Inflammatory macrophage treated with lipopolysaccharide for 4 hours (primary cell): ENCODE results near the gene NEUROD1.

ENCODE experiments used
- DNase-seq: peaks from one replicate; pipeline ENCODE4 v3.0.0-alpha.2; 2020

The NEUROD1 gene

DNA sequence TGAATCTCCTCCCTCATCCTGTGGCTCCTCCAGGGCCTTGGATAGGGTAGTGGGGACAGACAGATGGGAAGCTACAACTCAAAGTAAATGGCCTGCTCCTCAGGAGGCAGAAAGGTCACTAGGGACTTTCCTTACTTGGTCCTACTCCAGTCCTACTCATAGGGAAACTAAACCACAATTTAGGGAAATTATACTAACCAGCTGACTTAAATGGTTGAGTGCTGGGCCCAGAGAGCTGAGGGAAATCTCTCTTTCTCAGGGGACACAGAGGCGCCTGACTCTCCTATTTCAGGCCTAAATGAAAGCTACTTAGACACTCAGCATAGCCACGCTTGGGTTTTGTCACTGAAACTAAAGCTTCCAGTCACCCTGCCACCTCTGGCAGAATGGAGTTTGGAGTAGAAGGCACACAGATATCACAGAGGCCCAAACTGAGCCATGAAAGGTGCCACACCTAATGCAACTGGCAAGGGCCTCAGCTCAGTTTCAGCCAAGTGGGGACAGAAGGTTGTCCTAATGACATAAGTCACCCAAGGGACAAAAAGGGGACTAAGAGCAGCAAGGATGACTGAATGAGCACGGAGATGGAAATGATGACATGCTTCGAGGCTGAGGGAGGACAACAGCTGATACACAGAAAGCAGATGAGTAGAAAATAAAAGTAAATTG, 47.5 kb downstream of the NEUROD1 start:
- DNase-seq = peak; percentile 64

DNA sequence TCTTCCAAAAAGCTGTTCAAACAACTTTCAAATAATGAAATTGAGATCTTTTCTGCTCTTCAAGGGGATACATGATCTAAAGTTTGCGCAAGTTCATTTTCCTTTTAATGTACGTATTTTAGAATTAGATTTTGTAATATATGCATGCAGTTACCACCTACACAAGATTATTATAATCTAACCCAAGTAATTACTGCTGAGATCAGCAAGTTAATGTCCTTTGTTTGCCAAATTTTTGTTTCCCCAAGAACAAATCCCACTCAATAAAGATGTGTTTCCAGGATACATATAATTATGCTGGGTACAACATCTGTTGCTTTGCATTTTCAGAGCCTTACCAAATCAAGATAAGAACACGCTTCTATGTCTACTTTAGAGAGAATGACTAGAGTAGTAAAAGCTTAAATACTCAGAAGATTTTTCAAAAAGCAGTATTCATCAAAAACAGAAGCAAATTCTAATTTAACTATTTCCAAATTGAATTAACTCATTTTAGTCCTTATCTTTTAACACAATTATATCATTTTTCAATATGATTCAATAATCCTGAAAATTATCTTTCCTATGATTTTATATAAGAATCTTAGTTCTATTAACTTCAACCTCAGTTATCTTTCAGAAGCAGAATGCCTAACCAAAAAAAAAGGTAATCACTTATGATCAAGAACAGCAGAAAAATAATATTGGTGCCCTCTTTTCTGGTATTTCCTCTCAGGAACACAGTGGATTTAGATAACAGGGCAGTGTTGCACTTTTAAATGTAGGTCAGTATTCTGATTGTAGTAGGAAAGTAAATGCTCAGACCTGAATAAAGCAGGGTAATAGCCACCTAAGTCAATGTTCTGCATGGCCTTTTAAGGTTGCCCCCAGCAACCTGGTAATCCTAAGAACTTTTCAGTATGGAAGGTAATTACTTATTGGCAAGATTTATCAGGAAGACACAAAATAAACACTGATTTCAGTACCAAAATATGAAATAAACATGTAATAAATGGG, 51.4 kb downstream of the NEUROD1 start:
- no peak for DNase-seq

DNA sequence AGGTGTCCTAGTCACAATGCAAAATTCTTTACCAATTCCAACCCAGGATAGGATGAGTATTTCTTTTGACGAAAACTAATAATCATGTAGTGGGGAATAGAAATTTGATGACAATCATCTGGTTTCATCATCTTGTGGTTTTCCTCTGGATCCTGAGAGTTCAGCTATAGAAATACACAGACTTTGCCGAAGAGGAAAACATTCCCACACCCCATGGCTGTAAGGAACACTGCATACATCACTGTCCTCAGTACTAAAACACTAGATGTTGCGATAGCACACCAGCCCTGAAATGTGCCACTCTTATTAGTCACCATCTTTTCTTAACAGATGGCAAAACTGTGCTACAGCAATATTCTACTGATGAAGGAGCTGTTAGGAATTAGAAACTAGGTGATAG, 52.8 kb downstream of the NEUROD1 start:
- peak; percentile 39 for DNase-seq

- DNase-seq = no peak
Observed at GRCh38 chr2:181626671-181627070, 53.6 kb downstream of the NEUROD1 start.
